Hematopoietic multipotent progenitor cell (in vitro differentiated cells): ENCODE data around the gene DUS3L. TPM values are rescaled to one million over a fixed set of nuclear protein-coding genes. Genes with fewer than 3 reads are reported as not detected.
"Not testable (repeated sequence)": the region's sequence is repeated elsewhere in the genome, so short reads cannot be mapped to it uniquely, and the experiment has no call there.

Experiments used
- DNase-seq, 3 donors: peaks; one replicate each; pipeline ENCODE4 v3.0.0-alpha.2; 2011 to 2015; ENCODE audit warnings: low read depth in 2 of 3, low spot score in 2 of 3
- total RNA-seq: library from RNA; depleted of rRNA; stranded (reverse); fragments of >200 nt; gene quantifications from one replicate; pipeline ENCODE4 v1.2.3, GENCODE V29; 2012

The DUS3L gene
- total RNA-seq, 1 donor, result 98.0 TPM

GRCh38 chr19:5780916-5781315 is 10.0 kb downstream of the DUS3L start:
- not testable (repeated sequence) for DNase-seq

GRCh38 chr19:5778402-5778801 is 12.6 kb downstream of the DUS3L start:
- no peak for DNase-seq

GRCh38 chr19:5775668-5776309 is 15.2 kb downstream of the DUS3L start:
- no peak for DNase-seq

GRCh38 chr19:5774921-5775320 is 16.0 kb downstream of the DUS3L start:
- no peak for DNase-seq

GRCh38 chr19:5773276-5773675 is 17.7 kb downstream of the DUS3L start:
- no peak for DNase-seq

GRCh38 chr19:5772416-5772815 is 18.5 kb downstream of the DUS3L start:
- no peak for DNase-seq

GRCh38 chr19:5767949-5768348 is 23.0 kb downstream of the DUS3L start:
- no peak for DNase-seq

- no peak for DNase-seq
These were observed 25.7 kb downstream of the DUS3L start for GRCh38 chr19:5765220-5765619.

GRCh38 chr19:5762608-5763217 is 28.2 kb downstream of the DUS3L start:
- no peak for DNase-seq

GRCh38 chr19:5753743-5754142 is 37.2 kb downstream of the DUS3L start:
- no peak for DNase-seq

GRCh38 chr19:5751709-5752108 is 39.3 kb downstream of the DUS3L start:
- no peak for DNase-seq

GRCh38 chr19:5749505-5749904 is 41.5 kb downstream of the DUS3L start:
- no peak for DNase-seq

- not testable (repeated sequence) for DNase-seq
These were observed 42.0 kb downstream of the DUS3L start for GRCh38 chr19:5748920-5749319.

- DNase-seq, result not testable (repeated sequence)
These were observed 46.0 kb downstream of the DUS3L start for GRCh38 chr19:5744999-5745398.

GRCh38 chr19:5743630-5744029 is 47.3 kb downstream of the DUS3L start:
- no peak for DNase-seq

GRCh38 chr19:5742051-5742450 is 48.9 kb downstream of the DUS3L start:
- DNase-seq, result no peak

- no peak for DNase-seq
These were observed 52.5 kb downstream of the DUS3L start for GRCh38 chr19:5738423-5738822.

Other genes starting within 250 kb of the DUS3L start
- 0.27 TPM for gene TINCR, start 223.2 kb downstream of the DUS3L start, total RNA-seq
- gene SAFB2, start 168.4 kb downstream of the DUS3L start, total RNA-seq, result 52.0 TPM
- 101 TPM for gene SAFB, start 168.1 kb downstream of the DUS3L start, total RNA-seq
- gene MICOS13, start 110.6 kb downstream of the DUS3L start, total RNA-seq, result 27.5 TPM
- 8.1 TPM for gene HSD11B1L, start 110.1 kb downstream of the DUS3L start, total RNA-seq
- gene RPL36, start 100.9 kb downstream of the DUS3L start, total RNA-seq, result 801 TPM
- 78.6 TPM for gene LONP1, start 71.0 kb downstream of the DUS3L start, total RNA-seq
- not detected for gene CATSPERD, start 70.5 kb downstream of the DUS3L start, total RNA-seq
- 2.2 TPM for gene PRR22, start 6.4 kb downstream of the DUS3L start, total RNA-seq
- 0.54 TPM for gene NRTN, start 13.9 kb upstream of the DUS3L start, total RNA-seq
- 2.4 TPM for gene FUT6, start 48.5 kb upstream of the DUS3L start, total RNA-seq
- under 0.01 TPM for gene FUT3, start 60.3 kb upstream of the DUS3L start, total RNA-seq
- 0.54 TPM for gene FUT5, start 79.4 kb upstream of the DUS3L start, total RNA-seq
- 283 TPM for gene NDUFA11, start 112.6 kb upstream of the DUS3L start, total RNA-seq
- gene VMAC, start 113.7 kb upstream of the DUS3L start, total RNA-seq, result 25.3 TPM
- gene CAPS, start 123.1 kb upstream of the DUS3L start, total RNA-seq, result 11.3 TPM
- 61.9 TPM for gene RANBP3, start 187.0 kb upstream of the DUS3L start, total RNA-seq